Left ventricle myocardium inferior (tissue), 1 donor: ENCODE data around the gene CDS2. TPM values are rescaled to one million over a fixed set of nuclear protein-coding genes. Genes with fewer than 3 reads are reported as not detected.

Experiments
- DNase-seq: peaks from one replicate; pipeline ENCODE4 v3.0.0-alpha.2; 2020
- H3K27ac ChIP-seq: fragments of 200-600 bp; replicated peaks from 2 replicates; pipeline ENCODE4 v1.8.0; 2021
- H3K27me3 ChIP-seq: fragments of 200-600 bp; 2 replicates; pipeline ENCODE4 v1.8.0; 2021; ENCODE audit warnings: low read depth
- H3K36me3 ChIP-seq: fragments of 200-600 bp; 2 replicates; pipeline ENCODE4 v1.8.0; 2021
- H3K4me1 ChIP-seq: fragments of 200-600 bp; 2 replicates; pipeline ENCODE4 v1.8.0; 2021
- H3K4me3 ChIP-seq: fragments of 200-600 bp; 2 replicates; pipeline ENCODE4 v1.8.0; 2021; ENCODE audit warnings: mild to moderate bottlenecking, moderate library complexity
- H3K9me3 ChIP-seq: fragments of 200-600 bp; replicated peaks from 2 replicates; pipeline ENCODE4 v1.8.0; 2021
- intact Hi-C: fragments of 100-400 bp; cut with micrococcal nuclease; formaldehyde crosslinking; loops from one replicate; pipeline ENCODE4 v1.11.0; 2022
- total RNA-seq: library from RNA; stranded (reverse); fragmentation: NEBNext Ultra II Directional; extraction: Animal tissue kit (Norgen Biotek cat#: 25700); gene quantifications from one replicate; pipeline ENCODE4 v1.2.1, GENCODE V29; 2021
- TF ChIP-seq, protein P1 (sequence below): fragments of 200-600 bp; IDR thresholded peaks from 2 replicates; pipeline ENCODE4 v1.8.0; 2021; ENCODE audit warnings: antibody characterized with exemption, mild to moderate bottlenecking, borderline replicate concordance
- donor health status: DM: no; HTN: yes; CAD: no; lungs with severe emphysema.

CDS2 gene
- total RNA-seq, 1 donor from 2014 or later: 79.0 TPM

DNA sequence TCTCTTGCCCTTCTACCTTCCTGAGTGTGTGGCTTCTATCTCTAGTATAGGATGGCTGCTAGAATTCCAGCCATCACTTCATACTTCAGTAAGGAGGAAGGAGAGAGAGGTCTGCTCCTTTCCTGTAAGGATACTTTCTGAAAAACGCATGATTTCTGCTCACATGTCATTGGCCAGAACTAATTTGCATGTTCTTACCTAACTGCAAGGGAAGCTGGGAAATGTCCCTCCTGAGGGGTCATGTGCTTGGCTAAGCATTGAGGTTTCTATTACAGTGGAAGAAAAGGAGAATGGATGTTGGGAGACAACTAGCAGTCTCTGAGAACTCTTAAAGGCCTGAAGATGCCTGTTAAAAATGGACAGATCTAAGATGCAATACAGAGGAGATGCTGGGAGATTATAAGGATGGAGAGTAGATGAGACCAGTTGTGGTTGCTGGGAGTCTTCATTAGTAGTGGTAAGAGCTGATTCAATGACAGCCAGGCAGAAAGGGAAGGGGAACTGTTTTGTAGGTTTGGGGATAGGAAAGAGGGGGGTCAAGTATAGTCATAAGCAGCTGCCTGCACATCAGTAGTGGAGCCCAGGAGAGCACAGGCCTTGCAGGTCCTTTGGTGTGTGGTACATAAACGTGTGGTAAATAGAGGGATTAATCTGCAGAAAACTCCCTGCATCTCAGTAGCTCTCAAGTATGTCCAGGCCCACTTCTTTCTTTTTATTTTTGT, 20.2 kb downstream of the CDS2 start:
- peak overlapping the region; percentile 86 for H3K27ac ChIP-seq
- H3K9me3 ChIP-seq: no peaks in the 10 kb centered on the region
- no peak for DNase-seq
- H3K36me3 ChIP-seq: no peaks in the 10 kb centered on the region
- H3K4me1 ChIP-seq: peaks cover 100% of the 10 kb centered on the region
- TF ChIP-seq, protein P1, sequence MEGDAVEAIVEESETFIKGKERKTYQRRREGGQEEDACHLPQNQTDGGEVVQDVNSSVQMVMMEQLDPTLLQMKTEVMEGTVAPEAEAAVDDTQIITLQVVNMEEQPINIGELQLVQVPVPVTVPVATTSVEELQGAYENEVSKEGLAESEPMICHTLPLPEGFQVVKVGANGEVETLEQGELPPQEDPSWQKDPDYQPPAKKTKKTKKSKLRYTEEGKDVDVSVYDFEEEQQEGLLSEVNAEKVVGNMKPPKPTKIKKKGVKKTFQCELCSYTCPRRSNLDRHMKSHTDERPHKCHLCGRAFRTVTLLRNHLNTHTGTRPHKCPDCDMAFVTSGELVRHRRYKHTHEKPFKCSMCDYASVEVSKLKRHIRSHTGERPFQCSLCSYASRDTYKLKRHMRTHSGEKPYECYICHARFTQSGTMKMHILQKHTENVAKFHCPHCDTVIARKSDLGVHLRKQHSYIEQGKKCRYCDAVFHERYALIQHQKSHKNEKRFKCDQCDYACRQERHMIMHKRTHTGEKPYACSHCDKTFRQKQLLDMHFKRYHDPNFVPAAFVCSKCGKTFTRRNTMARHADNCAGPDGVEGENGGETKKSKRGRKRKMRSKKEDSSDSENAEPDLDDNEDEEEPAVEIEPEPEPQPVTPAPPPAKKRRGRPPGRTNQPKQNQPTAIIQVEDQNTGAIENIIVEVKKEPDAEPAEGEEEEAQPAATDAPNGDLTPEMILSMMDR: no peak
- intact Hi-C loops: no loop called here
- H3K4me3 ChIP-seq: no peak overlapping the region
- no peaks in the 10 kb centered on the region for H3K27me3 ChIP-seq

DNA sequence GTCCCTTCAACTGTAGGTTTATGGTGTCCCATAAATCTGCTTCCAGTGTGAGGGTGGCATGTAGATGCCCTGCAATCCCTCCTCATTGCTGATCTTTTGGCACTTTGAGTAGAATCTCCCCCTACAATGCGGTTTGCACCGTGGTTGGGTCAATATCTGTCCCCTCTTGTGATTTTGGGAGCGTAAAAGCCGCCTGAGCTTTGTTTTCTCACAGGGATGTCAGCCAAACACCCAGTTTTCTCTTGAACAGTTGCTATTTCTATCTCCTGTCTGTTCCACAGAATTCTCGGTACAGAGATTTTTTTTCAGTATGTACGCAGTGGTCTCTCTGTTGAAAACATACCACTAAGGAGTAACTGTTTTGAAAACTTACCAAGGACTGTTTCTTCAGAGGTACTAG, 21.8 kb downstream of the CDS2 start:
- H3K4me1 ChIP-seq: peaks cover 100% of the 10 kb centered on the region
- TF ChIP-seq, protein P1: no peak
- no peaks in the 10 kb centered on the region for H3K9me3 ChIP-seq
- peak overlapping the region; percentile 86 for H3K27ac ChIP-seq
- intact Hi-C loops: no loop called here
- H3K36me3 ChIP-seq: no peaks in the 10 kb centered on the region
- no peak for DNase-seq
- no peaks in the 10 kb centered on the region for H3K27me3 ChIP-seq
- peak overlapping the region; percentile 16 for H3K4me3 ChIP-seq

DNA sequence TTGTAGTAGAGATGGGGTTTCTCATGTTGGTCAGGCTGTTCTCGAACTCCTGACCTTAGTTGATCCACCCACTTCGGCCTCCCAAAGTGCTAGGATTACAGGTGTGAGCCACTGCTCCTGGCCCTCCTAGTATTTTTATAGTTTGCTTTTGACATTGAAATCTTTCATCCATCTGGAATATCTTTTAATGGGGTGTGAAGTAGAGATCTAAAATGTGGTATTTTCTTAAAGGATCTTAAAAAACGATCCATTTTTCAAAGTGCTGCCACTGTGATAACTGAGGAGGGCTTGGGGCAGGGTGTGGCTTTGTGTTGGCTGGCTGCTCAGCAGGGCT, 23.1 kb downstream of the CDS2 start:
- H3K9me3 ChIP-seq: no peaks in the 10 kb centered on the region
- TF ChIP-seq, protein P1: no peak
- peaks cover 100% of the 10 kb centered on the region for H3K4me1 ChIP-seq
- H3K36me3 ChIP-seq: no peaks in the 10 kb centered on the region
- H3K27me3 ChIP-seq: no peaks in the 10 kb centered on the region
- H3K27ac ChIP-seq: peak overlapping the region; percentile 86
- H3K4me3 ChIP-seq: no peak overlapping the region
- DNase-seq: no peak
- intact Hi-C loops: no loop called here

DNA sequence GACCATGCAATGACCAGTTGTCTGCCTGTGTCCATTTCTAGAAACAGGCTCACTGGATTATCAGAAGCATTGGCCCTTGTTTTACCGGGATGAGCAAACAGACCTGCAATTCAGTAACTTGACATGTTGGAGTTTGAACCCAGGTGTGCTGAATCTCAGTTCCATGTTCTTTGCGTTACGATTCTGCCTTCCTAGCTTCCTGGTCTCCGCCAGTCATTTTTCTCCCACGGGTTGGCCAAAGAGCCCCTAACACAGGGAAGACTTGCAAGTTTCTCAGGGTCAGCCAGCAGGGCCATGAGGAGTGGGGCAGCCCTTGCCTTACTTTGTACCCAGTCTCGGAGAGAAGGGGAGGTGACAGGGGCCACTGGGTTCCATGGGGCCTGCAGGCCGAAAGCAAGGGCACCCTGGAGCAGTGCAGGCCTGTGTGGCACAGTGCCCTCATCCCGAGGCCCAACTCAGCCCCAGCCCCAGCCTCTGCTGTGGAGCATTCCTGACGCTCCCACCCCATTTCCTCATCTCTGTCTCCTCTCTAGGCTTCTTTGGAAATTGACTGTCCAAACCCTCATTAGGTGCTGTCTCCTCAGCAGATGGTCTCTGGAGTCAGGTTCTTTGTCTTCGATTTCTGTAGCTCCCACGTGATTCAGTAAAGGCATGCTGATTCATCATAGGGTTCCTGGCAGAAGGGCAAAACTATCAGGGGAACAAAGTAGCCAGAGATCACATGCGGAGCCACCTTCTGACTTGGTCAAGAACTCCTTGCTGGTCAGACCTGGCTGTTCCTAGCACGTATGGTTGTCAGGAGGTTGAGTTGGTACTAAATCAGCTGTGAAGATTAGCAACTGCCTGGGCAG, 23.6 kb downstream of the CDS2 start:
- intact Hi-C loops: no loop called here
- Histone ChIP-seq H3K4me3 (no peak overlapping the region), H3K36me3 (no peaks in the 10 kb centered on the region), H3K27me3 (no peaks in the 10 kb centered on the region), H3K9me3 (no peaks in the 10 kb centered on the region), H3K4me1 (peaks cover 100% of the 10 kb centered on the region), H3K27ac (peak overlapping the region; percentile 86)
- no peak for DNase-seq
- TF ChIP-seq, protein P1: no peak

DNA sequence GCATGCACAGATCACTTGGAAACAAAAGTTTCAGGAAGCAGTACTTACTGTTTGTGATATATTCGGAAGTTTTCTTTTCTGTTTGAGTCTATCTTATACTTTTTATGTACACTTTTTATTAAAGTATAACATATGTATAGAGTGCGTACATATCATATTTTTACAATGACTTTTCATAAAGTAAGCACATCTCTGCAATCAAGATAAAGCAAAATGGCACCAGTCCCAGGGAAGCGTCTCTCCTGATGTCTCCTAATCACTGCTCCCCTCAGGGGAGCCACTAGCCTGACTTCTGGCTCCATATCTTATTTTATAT, 26.3 kb downstream of the CDS2 start:
- H3K9me3 ChIP-seq: no peaks in the 10 kb centered on the region
- peaks cover 99% of the 10 kb centered on the region for H3K4me1 ChIP-seq
- no peaks in the 10 kb centered on the region for H3K27me3 ChIP-seq
- TF ChIP-seq, protein P1: no peak
- H3K4me3 ChIP-seq: no peak overlapping the region
- intact Hi-C loops: no loop called here
- no peak for DNase-seq
- peak overlapping the region; percentile 86 for H3K27ac ChIP-seq
- H3K36me3 ChIP-seq: no peaks in the 10 kb centered on the region
